Islet precursor cell (in vitro differentiated cells): ENCODE data around the gene NTSR1.

Experiments used
- DNase-seq: peaks from one replicate; pipeline ENCODE4 v3.0.0-alpha.2; 2018

Gene NTSR1

DNA sequence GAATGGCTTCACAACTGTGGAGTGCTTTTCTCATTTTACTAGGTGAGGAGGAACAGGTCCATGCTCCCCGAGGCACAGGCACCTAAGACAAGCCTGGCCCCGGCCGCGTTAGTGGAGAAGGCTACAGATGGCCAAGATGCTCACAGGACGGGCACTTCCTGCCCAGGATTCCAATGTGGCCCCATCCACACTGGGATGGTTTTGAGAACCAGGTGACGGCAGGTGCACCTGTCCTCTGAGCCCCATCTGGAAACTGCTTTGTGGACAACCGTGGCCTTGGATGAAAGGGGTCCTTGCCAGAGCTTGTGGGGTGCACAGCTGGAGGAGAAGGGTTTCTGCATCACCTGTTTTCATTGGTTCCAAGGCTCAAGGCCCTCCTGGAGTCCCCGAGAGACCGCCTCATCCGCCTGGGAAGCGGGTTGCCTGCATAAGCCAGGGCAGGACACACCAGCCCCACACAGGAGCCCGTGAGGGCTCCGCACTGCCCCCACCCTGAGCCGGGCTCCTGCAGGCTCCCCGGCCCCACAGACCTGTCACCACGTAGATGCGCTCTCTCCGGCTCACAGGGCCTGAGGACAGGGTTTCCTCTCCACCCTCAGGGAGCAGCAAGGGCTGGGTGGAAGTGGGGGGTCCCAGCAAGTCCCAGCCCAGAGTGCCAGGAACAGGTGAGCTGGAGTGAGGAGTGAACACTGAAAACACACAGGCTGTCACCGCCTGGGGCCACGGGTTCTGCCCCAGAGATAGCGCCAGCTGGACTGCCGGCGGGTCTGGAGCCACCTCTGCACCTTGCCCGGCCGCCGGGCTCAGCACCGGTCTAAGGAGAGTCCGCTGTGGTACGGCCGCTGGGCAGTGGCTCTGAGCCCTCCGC, 18.3 kb downstream of the NTSR1 start:
- DNase-seq: no peak

DNA sequence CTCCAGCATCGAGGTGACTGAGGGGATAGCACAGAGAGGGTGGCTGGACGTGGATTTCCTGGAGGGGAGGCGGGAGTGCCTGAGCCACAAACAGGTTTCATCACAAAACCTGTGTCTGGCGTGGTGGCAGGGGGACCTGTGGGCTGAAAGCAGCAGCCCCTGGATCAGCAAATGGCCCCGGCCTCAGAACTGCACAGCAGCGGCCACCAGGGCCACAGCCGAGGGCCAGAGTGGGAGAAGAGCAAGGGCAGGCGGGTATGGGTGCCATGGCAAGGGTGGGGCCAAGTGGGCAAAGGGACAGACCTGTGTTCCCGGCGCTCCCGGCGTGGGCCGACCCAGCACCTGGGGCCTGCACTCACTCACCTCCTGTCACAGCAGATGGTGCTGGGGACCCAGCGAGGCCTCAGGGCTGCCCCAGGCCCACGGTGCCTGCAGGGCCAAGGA, 19.0 kb downstream of the NTSR1 start:
- DNase-seq: no peak

DNA sequence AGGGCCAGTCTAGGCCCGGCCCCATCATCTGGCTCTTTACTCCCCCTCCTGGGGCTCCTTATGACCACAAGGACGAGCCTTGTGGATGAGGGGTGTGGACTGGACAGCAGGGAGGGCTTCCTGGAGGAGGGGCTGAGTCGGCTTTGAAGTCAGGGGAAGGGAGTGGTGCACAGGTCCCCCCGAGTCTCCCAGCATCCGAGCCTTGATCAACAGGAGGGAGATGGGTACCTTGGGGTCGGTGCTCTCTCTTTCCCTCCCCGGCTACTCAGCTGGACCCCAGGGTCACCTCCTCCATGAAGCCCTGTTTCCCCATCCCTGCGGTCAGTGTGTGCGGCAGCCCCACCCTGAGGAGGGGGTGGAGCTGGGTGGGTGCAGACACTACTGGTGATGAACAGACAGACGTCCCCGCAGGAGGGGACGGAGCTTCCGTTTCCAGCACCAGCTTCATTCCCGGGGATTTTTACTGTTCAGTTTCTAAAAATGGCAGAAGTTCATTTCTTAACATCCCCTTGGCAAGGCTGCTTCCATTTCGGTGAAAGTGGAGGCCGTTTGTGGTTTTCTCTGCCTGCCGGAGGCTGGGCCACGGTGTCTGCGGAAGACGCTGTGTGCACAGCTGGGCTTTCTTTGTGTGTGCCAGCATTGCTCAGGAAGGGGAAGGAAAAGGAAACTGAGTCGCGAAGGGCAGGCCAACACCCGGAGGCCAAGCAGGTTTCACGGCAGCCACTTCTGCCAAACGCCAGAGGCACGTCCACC, 19.6 kb downstream of the NTSR1 start:
- DNase-seq: no peak

DNA sequence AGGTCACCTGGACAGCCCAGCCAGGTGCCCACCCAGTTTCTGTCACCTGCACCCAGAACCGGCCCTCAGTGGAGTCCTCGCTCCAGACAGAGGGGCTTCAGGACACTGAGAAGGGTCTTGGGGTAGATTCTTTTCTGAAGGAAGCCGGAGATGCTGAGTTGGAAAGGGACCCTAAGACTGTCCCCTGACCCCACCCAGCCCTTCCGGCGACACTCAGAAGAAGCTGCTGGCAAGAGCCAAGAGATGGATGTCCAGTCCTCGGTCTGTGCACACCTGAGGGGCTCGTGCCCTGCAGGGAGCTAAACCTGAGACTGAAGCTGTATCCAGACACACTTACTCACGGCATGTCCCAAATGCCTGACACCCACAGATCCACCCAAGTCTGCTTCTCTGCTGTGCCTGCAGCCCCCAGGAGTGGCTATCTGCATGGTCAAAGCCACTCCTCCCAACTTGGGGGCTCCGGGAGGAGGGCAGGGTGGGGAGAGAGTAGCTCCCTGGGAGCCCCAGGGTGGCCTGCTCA, 20.2 kb downstream of the NTSR1 start:
- DNase-seq: no peak

DNA sequence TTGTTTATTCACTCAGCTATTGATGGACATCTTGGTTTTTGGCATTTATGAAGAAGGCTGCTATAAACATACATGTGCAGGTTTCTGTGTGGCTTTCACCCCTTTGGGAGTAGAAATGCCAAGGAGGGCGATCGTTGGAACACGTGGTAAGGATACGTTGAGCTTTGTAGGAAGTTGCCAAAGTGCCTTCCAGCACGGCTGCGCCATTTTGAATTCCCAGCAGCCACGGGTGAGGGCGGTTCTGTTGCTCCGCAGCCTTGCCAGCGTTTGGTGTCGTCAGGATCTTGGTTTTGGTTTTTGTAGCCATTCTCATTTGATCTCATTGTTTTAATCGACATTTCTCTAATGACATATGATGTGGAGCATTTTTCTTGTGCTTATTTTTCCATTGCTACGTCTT, 21.8 kb downstream of the NTSR1 start:
- no peak for DNase-seq

DNA sequence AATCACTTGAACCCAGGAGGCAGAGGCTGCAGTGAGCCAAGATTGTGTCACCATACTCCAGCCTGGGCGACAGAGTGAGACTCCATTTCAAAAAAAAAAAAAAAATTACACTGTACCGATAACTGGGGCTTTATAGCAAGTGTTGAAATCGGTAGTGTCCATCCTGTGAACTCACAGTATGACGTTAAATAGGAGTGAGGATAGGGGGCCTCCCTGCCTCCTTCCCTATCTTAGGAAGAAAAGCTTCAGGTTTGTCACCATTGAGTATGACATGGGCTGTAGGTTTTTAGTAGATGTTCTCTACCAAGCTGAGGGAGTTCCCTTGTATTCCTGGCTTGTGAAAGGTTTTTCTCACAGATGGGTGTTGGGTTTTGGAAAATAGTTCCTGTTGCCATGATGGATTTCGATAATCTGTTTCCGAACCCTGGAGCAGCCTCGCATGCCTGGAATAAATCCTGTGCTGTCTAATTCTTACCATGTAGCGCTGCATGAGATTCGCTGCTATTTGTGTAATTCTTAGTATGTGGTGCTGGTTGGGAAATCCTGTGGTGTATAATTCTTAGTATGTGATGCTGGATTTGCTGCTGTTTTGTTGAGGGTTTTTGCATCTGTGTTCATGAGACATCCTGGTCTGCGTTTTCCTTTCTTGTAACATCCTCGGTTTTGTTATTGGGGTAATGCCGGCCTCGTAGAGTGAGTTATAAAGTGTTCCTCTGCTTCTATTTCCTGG, 23.6 kb downstream of the NTSR1 start:
- DNase-seq: no peak

DNA sequence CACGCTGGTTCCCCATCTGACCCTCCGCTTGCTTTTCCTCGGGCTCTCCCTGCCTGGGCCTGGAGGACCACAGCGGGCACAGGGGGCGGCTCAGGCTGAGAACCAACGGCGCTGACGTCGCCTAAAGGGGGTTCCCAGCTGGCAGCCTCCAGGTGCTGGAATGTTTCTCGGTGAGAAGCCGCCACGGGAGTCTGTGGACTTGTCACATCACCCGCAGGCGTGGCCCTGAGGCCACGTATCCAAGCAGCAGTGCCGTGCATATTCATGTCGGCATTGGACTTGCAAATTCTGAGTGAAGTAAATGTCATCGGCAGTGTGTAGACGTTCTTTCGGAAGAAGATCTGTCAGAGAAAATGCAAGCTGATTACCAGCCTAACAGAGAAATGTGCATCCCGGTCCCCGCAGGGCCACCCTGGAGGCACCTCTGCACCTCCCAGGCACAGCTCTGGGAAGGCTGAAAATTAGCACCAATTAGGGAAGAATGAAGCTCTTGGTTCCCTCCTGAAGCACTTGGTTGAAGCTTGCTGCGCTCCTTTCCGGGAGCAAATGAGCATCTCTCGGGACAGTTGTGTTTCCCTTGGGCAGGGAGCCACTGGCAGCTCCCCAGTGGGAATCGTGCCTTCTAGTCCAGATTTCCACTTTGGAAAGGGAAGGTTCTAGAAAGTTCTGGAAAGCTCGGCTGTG, 24.3 kb downstream of the NTSR1 start:
- no peak for DNase-seq

DNA sequence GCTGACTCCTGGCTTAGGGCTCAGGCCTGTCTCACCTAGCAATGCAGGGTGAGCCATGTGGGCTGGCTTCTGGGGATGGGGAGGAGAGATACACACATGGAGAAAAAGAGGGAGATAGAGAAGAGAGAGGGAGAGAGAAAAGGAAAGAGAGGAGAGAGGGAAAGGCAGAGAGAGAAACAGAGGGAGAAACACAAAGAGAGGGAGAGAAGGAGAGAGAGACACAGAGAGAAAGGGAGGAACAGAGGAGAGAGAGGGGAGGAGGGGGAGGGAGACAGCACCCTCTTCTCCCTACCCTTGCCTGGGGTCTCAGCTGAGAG, 24.8 kb downstream of the NTSR1 start:
- no peak for DNase-seq

DNA sequence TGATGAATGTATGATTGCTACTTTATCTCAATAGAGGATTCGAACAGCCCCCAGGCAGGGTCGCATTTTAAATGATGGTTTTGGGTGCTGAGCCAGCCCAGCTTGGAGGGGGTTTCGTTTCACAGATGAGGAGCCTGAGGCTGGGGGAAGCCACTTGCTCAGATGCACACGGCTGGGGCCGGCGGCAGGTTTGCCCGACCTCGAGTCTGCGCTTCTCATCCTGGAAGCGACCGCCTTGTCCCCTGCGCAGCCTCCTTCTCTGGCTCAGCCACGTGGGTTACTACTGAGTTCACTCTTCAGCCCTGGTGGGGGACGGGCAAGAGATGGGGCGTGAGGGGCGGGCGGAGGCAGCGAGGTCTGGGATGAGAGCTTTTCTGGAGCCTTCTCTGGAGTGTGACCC, 25.3 kb downstream of the NTSR1 start:
- no peak for DNase-seq

DNA sequence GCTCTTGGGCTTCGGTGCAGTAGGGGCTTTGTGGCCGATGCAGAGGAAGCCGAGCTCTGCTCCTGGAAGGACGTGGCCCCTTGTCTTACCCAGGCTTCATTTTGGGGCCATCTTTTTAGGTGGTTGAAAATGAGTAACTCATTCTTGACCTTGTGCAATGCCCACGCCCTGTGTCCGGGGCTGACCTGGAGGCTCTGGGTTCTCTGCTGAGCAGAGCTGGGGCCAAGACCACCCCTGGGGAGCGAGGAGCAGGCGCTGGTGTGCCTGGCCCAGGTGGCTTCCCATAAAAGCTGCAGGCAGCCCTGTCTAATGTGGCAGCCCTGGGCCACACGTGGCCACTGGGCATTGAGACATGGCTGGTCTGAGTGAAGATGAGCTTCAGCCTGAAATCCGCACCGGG, 25.7 kb downstream of the NTSR1 start:
- DNase-seq: no peak

DNA sequence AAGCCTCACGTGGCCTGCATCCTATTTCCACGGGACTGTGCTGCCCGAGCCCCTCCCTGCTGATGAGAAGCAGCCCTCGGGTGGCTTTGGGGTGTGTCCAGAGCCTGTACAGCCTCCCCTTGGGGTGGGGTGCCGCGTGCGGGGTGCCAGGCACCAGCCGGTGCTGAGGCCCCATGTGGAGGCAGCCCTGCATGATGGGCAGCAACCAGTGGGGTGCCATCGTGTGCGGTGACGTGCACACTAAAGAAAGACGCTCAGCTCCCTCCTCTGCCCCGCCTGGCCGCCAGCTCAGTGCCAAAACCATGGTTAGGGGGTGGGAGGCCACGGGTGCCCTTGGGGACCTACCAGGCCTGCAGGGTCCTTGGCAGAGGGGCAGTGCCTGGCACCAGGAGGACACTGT, 26.2 kb downstream of the NTSR1 start:
- no peak for DNase-seq

DNA sequence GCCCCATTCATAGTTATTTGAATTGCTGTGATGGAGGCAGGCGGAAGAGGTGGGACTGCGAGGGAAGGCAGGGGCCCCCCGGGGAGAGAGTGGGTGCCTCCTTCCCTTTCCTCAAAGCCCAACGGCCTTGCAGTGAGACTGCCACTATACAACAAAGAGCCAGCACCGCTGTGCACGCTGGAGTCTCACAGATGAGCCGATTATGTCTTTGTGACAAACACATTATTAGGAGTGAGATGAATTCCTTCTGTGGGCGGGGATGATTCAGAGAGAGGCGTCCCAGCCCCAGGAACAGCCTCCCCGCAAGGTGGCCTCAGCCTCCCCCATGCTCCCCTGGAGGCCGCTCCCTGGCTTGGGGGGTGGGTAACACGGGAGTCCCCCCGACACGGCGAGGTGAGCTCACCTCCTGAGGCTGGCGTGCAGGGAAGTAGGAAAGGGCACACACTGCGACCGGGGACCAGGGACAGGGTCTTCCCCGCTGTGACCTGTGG, 26.7 kb downstream of the NTSR1 start:
- no peak for DNase-seq

DNA sequence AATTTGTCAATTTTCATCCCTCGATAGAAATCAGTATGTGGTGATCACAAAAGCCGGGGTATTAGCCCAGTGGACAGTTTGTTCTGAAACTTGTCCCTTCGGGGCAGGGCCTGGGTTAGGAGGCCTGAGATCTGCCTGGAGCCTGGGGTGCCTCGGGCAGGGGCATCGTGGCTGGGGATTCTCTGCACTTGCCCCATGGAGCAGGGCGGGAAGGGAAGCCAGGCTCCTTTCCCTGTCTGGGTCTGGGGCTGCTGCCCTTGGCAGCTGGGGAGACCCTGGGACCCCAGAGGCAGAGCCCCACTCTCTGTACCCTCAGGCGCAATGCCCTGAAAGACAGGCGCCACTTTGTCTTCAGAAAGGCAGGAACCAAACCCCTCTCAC, 27.4 kb downstream of the NTSR1 start:
- no peak for DNase-seq

DNA sequence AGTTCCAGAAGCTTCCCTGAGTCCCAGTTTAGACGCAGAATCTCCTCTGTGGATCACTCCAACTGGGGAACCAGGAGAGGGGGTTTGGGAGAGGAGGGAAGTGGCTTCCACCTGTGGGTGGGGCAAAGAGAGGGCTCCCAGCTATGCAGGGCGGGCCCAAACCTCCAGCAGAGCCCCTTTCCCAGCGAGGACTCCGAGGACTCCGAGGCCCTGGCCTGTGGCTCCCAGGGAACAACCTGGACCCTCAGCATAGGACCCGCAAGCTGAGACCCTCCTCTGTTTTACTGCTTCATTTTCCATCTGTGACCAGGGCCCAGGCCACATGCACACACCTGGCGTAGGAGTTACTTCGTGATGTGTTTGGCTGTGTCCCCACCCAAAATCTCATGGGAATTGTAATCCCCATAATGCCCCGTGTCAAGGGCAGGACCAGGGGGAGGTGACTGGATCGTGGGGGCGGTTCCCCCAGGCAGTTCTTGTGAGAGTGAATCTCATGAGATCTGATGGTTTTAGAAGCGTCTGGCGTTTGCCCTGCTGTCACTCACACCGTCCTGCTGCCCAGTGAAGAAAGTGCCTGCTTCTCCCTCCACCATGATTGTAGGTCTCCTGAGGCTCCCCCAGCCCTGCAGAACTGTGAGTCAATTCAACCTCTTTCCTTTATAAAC, 27.9 kb downstream of the NTSR1 start:
- no peak for DNase-seq

DNA sequence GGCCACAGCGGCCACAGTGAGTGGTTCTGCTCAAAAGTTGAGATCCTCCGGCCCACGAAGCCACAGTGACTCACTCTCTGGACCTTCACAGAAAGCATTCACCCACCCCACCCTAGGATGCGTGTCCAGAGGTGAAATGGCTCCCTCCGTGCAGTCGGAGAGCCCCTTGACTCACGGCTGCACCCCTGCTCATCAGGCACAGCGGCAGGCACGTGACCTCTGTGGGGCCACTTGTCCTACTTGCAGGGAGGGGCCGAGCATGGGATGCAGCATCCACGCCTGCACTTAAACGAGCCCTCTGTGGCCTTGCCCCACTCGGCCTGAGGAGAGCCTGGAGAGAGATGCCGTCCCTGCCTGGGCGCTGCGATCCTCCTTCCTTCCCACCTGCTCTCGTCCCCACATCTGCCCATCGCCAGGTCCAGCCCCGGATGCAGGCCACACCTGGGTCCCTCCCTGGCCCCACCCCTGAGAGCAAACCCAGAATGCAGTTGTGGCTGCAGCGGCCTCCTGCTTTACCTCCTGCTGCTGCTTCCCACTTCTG, 28.7 kb downstream of the NTSR1 start:
- no peak for DNase-seq

DNA sequence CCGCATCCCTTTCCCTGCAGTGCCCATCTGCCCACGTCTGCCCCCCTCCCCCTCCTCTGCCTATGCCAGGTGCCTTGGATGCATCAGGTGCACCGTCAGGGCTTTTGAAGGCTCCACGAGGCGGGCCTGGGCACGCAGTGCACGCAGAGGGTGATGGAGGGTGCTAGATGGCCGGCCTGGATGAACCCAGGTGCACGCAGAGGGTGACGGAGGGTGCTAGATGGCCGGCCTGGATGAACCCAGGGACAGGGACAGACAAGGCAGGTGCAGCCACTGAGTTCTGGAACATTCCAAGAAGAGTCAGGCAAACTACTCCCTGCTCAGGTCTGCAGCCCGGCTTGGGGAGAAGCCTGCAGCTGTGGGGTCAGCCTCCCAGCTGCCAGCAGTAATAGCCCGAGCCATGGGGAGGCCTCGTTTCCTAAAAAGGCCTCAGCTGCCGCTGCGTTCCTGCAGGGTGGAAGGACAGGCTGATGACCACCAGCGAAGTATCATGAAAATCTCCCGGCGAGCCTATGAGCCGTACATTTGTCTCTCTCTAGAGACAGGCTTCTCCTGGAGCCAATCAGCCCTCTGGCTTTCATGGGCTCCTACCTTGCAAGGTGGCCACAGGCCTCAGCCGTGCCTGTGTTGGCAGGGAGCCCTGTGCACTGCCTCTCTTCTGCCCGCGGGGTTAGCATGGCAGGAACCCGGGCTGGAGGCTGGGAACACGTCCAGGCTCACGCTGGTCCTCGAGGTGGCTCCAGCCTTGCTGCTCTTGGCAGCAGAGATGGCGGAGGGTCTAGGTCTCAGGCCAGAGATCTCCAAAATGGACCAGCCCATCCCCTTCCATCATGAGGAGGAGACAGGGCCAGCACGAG, 29.6 kb downstream of the NTSR1 start:
- DNase-seq: no peak

DNA sequence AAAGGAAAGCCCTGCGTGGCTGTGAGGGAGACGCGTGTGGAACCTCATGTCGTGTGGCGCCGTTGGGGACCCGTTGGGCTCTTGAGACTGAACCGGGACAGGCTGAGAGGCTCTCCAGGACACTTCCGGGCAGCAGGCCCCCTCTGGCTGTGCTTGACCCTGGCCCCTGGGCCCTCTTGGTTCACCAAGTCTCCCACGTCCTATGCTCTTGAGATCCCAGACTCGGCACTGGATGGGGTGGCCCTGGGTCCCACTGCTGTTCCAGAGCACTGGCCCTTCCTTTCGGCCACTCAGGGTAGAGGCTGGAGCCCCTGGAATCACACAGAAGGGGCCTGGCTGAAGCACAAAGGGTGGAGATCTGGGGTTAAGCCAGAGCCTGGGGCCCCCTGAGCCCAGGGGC, 30.4 kb downstream of the NTSR1 start:
- DNase-seq: no peak

DNA sequence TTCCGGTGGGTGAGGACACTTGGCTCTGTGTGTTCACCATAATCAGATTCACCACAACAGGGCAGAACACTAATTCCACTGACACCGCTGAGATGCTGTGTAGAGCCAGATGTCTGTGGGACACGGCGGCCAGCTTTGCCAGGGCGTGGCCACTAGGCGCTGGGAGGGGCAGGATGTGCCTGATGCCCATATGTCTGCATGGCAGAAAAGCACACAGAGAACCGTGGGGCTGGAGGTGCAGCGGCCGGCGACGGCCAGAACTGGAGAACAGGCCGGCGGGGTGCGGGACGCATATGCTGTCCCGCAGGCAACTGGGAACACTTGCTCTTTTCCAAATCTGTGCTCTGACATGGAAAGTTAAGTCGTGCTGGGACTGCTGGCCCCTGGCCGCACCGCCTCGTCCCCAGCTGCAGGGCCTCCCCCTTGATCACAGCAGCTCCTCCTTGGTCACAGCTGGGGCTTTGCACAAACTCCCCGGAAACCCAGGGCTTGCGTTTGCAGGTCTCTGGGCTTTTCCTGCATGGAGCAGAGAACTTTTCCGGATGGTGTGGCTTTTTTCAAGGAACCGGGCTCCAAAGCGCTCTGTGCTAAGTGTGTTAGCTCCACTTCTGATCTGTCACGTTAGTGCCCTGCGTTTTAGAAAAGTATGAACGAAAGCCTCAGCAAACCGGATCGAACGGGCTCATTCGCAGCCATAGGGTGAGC, 31.1 kb downstream of the NTSR1 start:
- no peak for DNase-seq

DNA sequence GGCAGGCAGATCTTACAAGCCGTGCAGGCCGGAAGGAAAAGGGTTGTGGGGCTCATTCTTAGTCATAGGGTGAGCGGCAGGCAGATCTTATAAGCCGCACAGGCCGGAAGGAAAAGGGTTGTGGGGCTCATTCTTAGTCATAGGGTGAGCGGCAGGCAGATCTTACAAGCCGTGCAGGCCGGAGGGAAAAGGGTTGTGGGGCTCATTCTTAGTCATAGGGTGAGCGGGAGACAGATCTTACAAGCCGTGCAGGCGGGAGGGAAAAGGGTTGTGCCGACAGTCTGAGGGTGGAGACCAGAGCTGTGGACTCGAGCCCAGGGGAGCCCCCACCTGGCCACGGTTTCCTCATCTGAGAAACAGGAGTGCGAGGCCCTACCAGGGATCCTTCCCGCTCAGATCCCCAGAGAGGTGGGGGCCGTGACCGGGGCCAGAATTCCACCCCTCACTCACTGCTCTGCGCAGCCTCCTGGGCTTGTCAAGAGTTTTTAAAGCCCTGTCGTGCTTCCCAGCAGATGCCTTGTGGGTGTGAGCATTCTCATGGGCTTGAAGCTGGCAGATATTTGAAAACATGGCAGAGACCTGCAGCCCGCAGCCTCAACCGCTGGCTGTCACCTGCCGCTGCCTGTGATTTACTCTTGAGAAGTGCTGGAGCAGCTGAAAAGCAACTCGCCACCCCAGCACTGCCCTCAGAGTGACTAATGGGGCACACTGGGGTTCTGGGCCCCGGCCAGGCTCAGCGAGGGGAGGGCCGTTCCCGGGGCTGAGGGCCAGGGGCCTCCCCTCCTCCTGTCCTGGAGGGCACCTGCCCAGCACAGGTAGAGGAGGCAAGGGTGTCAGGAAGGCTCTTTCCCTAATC, 31.9 kb downstream of the NTSR1 start:
- DNase-seq: no peak
